ENCODE results near the gene VPS25. TPM values are rescaled to one million over a fixed set of nuclear protein-coding genes. Genes with fewer than 3 reads are reported as not detected.

Gene VPS25
- total RNA-seq = 65.7 and 92.6 TPM in 2 replicates

GRCh38 chr17:42773290-42774035, at the start of gene VPS25:
Gene VPS25 (plus strand): TSS chr17:42773449. CDS start chr17:42773476, 27 bp downstream.

GRCh38 chr17:42744806-42745617, 28.2 kb upstream of the VPS25 start, which contains the start of gene EZH1:
Gene EZH1 (minus strand): TSS chr17:42745040. CDS start chr17:42728941, 16,099 bp downstream.

GRCh38 chr17:42760652-42761581, 12.3 kb upstream of the VPS25 start, which contains the start of gene RAMP2:
Gene RAMP2 (plus strand): TSS chr17:42761227. CDS start chr17:42761262, 35 bp downstream.

GRCh38 chr17:42779936-42780850, 6.9 kb downstream of the VPS25 start, which contains the start of gene WNK4:
Gene WNK4 (plus strand): TSS chr17:42780610. CDS start chr17:42780699, 89 bp downstream.

GRCh38 chr17:42798383-42799380, 25.4 kb downstream of the VPS25 start, which contains the start of the genes CNTD1 and COA3:
Gene CNTD1 (plus strand): TSS chr17:42798861. CDS start chr17:42799068, 207 bp downstream.
Gene COA3 (minus strand): TSS chr17:42798704. CDS start chr17:42798681, 23 bp downstream.

Other genes with a start within 250 kb of the VPS25 start
- gene NAGLU, start 237.2 kb upstream of the VPS25 start, total RNA-seq = 24.3 and 50.7 TPM in 2 replicates
- gene HSD17B1, start 220.5 kb upstream of the VPS25 start, total RNA-seq = 5.4 and 8.6 TPM in 2 replicates
- gene COASY, start 211.3 kb upstream of the VPS25 start, total RNA-seq = 7.0 and 18.6 TPM in 2 replicates
- 32.1 and 65.4 TPM in 2 replicates for gene MLX, start 206.3 kb upstream of the VPS25 start, total RNA-seq
- gene PSMC3IP, start 195.7 kb upstream of the VPS25 start, total RNA-seq = 2.3 and 16.3 TPM in 2 replicates
- gene RETREG3, start 164.1 kb upstream of the VPS25 start, total RNA-seq = 73.0 and 74.8 TPM in 2 replicates
- gene TUBG1, start 163.8 kb upstream of the VPS25 start, total RNA-seq = 20.3 and 42.2 TPM in 2 replicates
- 4.8 and 11.6 TPM in 2 replicates for gene TUBG2, start 114.2 kb upstream of the VPS25 start, total RNA-seq
- gene PLEKHH3, start 96.5 kb upstream of the VPS25 start, total RNA-seq = 10.7 and 11.6 TPM in 2 replicates
- gene CCR10, start 91.6 kb upstream of the VPS25 start, total RNA-seq = 3.6 and 6.8 TPM in 2 replicates
- 15.0 and 20.6 TPM in 2 replicates for gene CNTNAP1, start 90.9 kb upstream of the VPS25 start, total RNA-seq
- gene EZH1, start 28.4 kb upstream of the VPS25 start, total RNA-seq = 7.7 and 20.0 TPM in 2 replicates
- under 0.01 and 0.58 TPM in 2 replicates for gene RAMP2, start 12.2 kb upstream of the VPS25 start, total RNA-seq
- gene WNK4, start 7.2 kb downstream of the VPS25 start, total RNA-seq = 3.5 and 4.5 TPM in 2 replicates
- gene COA3, start 25.3 kb downstream of the VPS25 start, total RNA-seq = 48.8 and 70.4 TPM in 2 replicates
- gene CNTD1, start 25.4 kb downstream of the VPS25 start, total RNA-seq = under 0.01 and 0.19 TPM in 2 replicates
- gene BECN1, start 50.8 kb downstream of the VPS25 start, total RNA-seq = 123 and 167 TPM in 2 replicates
- 51.3 and 131 TPM in 2 replicates for gene PSME3, start 59.9 kb downstream of the VPS25 start, total RNA-seq
- gene AOC2, start 71.1 kb downstream of the VPS25 start, total RNA-seq = 0.28 and 0.38 TPM in 2 replicates
- under 0.01 and 2.0 TPM in 2 replicates for gene AOC3, start 77.8 kb downstream of the VPS25 start, total RNA-seq
- gene G6PC1, start 127.3 kb downstream of the VPS25 start, total RNA-seq = not detected in 2 replicates
- 21.4 and 42.8 TPM in 2 replicates for gene AARSD1, start 191.0 kb downstream of the VPS25 start, total RNA-seq
- 0.28 and 0.58 TPM in 2 replicates for gene PTGES3L, start 206.6 kb downstream of the VPS25 start, total RNA-seq
- 13.2 and 14.6 TPM in 2 replicates for gene RUNDC1, start 207.1 kb downstream of the VPS25 start, total RNA-seq
- gene RPL27, start 225.0 kb downstream of the VPS25 start, total RNA-seq = 1,034 and 1,254 TPM in 2 replicates
- gene IFI35, start 233.3 kb downstream of the VPS25 start, total RNA-seq = 16.7 and 20.6 TPM in 2 replicates
- gene VAT1, start 248.9 kb downstream of the VPS25 start, total RNA-seq = 115 and 147 TPM in 2 replicates

All from regular cardiac myocyte (primary cell).